OCI-LY1 (cell line): ENCODE measurements around the gene GRIK3.

ENCODE experiments used
- H2AFZ ChIP-seq: fragments of 200-600 bp; sonication (generic), shearing (Covaris generic); 2 replicates; pipeline ENCODE4 v1.6.0; 2014; ENCODE audit warnings: antibody characterized with exemption, mild to moderate bottlenecking, low read length
- H3F3A ChIP-seq: fragments of 200-600 bp; sonication (generic), shearing (Covaris generic); 2 replicates; pipeline ENCODE4 v1.6.0; 2014; ENCODE audit warnings: mild to moderate bottlenecking, antibody characterized with exemption, low read length, moderate library complexity; ENCODE audit not compliant: insufficient read depth
- H3K27ac ChIP-seq: fragments of 200-600 bp; sonication (generic); 2 replicates; pipeline ENCODE4 v1.5.1; 2014; ENCODE audit warnings: low read length, mixed run types, mild to moderate bottlenecking, low read depth; ENCODE audit not compliant: poor library complexity, severe bottlenecking
- H3K27me3 ChIP-seq: fragments of 200-600 bp; sonication (generic); 2 replicates; pipeline ENCODE4 v1.6.0; 2014; ENCODE audit warnings: antibody characterized with exemption, mild to moderate bottlenecking, low read length, moderate library complexity; ENCODE audit not compliant: insufficient read depth
- H3K36me3 ChIP-seq: fragments of 200-600 bp; sonication (generic); 2 replicates; pipeline ENCODE4 v1.6.1; 2014; ENCODE audit warnings: mild to moderate bottlenecking, antibody characterized with exemption, low read length, moderate library complexity, mixed read lengths; ENCODE audit not compliant: insufficient read depth
- H3K4me1 ChIP-seq: fragments of 200-600 bp; sonication (generic); 2 replicates; pipeline ENCODE4 v1.5.1; 2014; ENCODE audit warnings: mild to moderate bottlenecking, low read length, moderate library complexity; ENCODE audit not compliant: insufficient read depth, severe bottlenecking
- H3K4me2 ChIP-seq: fragments of 200-600 bp; sonication (generic), shearing (Covaris generic); 2 replicates; pipeline ENCODE4 v1.6.1; 2014; ENCODE audit warnings: low read length
- H3K4me3 ChIP-seq: fragments of 200-600 bp; sonication (generic); 2 replicates; pipeline ENCODE4 v1.5.1; 2014; ENCODE audit warnings: low read length, low read depth, mild to moderate bottlenecking, mixed read lengths; ENCODE audit not compliant: poor library complexity, severe bottlenecking
- H3K79me2 ChIP-seq: fragments of 200-600 bp; shearing (Covaris generic); 2 replicates; pipeline ENCODE4 v1.6.1; 2016; ENCODE audit warnings: mixed run types, low read length, mixed read lengths; ENCODE audit not compliant: insufficient read depth
- H3K9ac ChIP-seq: fragments of 200-600 bp; sonication (generic), shearing (Covaris generic); 2 replicates; pipeline ENCODE4 v1.6.1; 2014; ENCODE audit warnings: mild to moderate bottlenecking, low read length, mixed read lengths
- H3K9me2 ChIP-seq: fragments of 200-600 bp; sonication (generic), shearing (Covaris generic); 2 replicates; pipeline ENCODE4 v1.6.1; 2014; ENCODE audit warnings: low read depth, mild to moderate bottlenecking, low read length, mixed read lengths
- H3K9me3 ChIP-seq: fragments of 200-600 bp; shearing (Covaris generic); 2 replicates; pipeline ENCODE4 v1.6.1; 2014; ENCODE audit warnings: low read length, mixed read lengths
- H4K20me1 ChIP-seq: fragments of 200-600 bp; sonication (generic), shearing (Covaris generic); 2 replicates; pipeline ENCODE4 v1.6.0; 2016; ENCODE audit warnings: mild to moderate bottlenecking, low read length; ENCODE audit not compliant: insufficient read depth
- CTCF ChIP-seq: fragments of 200-600 bp; sonication (generic), shearing (Covaris generic); IDR thresholded peaks from 2 replicates; pipeline ENCODE4 v1.5.1; 2017; ENCODE audit warnings: mild to moderate bottlenecking, antibody characterized with exemption, low read length, moderate library complexity, mixed read lengths
- EZH2 ChIP-seq: fragments of 200-600 bp; sonication (generic), shearing (Covaris generic); IDR thresholded peaks from 2 replicates; pipeline ENCODE4 v1.8.0; 2017; ENCODE audit warnings: borderline replicate concordance, mixed run types, mild to moderate bottlenecking, antibody characterized with exemption, low read length, moderate library complexity, mixed read lengths

Gene GRIK3

GRCh38 chr1:37043101-37043500 lies 8.8 kb upstream of the GRIK3 start:
- Histone ChIP-seq H3K27ac (no peak overlapping the region), H3K9me3 (no peaks in the 10 kb centered on the region), H3K27me3 (no peaks in the 10 kb centered on the region), H3K36me3 (no peaks in the 10 kb centered on the region), H2AFZ (no peak overlapping the region), H3K9ac (no peak overlapping the region), H3K4me2 (no peak overlapping the region), H3F3A (no peaks in the 10 kb centered on the region), H4K20me1 (no peaks in the 10 kb centered on the region), H3K4me1 (no peaks in the 10 kb centered on the region), H3K79me2 (no peaks in the 10 kb centered on the region), H3K9me2 (no peaks in the 10 kb centered on the region), H3K4me3 (no peak overlapping the region)
- TF ChIP-seq CTCF (no peak), EZH2 (no peak)

- no peaks in the 10 kb centered on the region for H3K27me3 ChIP-seq
- no peaks in the 10 kb centered on the region for H3F3A ChIP-seq
- no peak overlapping the region for H2AFZ ChIP-seq
- no peaks in the 10 kb centered on the region for H3K9me3 ChIP-seq
- TF ChIP-seq CTCF = no peak
- no peak for TF ChIP-seq EZH2
- no peak overlapping the region for H3K4me2 ChIP-seq
- no peak overlapping the region for H3K9ac ChIP-seq
- H3K4me3 ChIP-seq = no peak overlapping the region
- H3K9me2 ChIP-seq = no peaks in the 10 kb centered on the region
- no peak overlapping the region for H3K27ac ChIP-seq
- no peaks in the 10 kb centered on the region for H3K79me2 ChIP-seq
- no peaks in the 10 kb centered on the region for H3K4me1 ChIP-seq
- no peaks in the 10 kb centered on the region for H4K20me1 ChIP-seq
- no peaks in the 10 kb centered on the region for H3K36me3 ChIP-seq
Measured at GRCh38 chr1:37042506-37042905, 8.2 kb upstream of the GRIK3 start.

- H3K4me1 ChIP-seq = no peaks in the 10 kb centered on the region
Measured at GRCh38 chr1:37041483-37041882, 7.2 kb upstream of the GRIK3 start.

More at GRCh38 chr1:37041483-37041882, 7.2 kb upstream of the GRIK3 start:
- Histone ChIP-seq H3K27ac (no peak overlapping the region), H2AFZ (no peak overlapping the region), H3K9me2 (no peaks in the 10 kb centered on the region), H3K4me2 (no peak overlapping the region), H3F3A (no peaks in the 10 kb centered on the region), H4K20me1 (no peaks in the 10 kb centered on the region), H3K27me3 (no peaks in the 10 kb centered on the region), H3K9ac (no peak overlapping the region), H3K36me3 (no peaks in the 10 kb centered on the region), H3K9me3 (no peaks in the 10 kb centered on the region), H3K4me3 (no peak overlapping the region), H3K79me2 (no peaks in the 10 kb centered on the region)
- no peak for TF ChIP-seq CTCF
- TF ChIP-seq EZH2 = no peak
